Measurements from ENCODE around the gene RALGPS2. TPM values are rescaled to one million over a fixed set of nuclear protein-coding genes. Genes with fewer than 3 reads are reported as not detected.

RALGPS2 gene
- total and polyA plus RNA-seq, 2 of the 8 experiments (the other 6 are each of a cell fraction or from before 2014, with no cell fraction given), result 6.7 to 38.0 TPM

DNA sequence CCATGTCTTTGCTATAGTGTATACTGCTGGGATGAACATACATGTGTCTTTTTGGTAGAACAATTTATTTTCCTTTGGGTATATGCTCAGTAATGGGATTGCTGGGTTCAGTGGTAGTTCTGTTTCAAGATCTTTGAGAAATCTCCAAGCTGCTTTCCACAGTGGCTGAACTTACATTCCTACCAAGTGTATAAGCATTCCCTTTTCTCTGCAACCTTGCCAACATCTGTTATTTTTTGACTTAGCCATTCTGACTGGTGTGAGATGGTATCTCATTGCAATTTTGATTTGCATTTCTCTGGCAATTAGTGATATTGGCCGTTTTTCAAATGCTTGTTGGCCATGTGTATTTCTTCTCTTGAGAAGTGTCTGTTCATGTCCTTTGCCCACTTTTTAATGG lies 183.3 kb downstream of the RALGPS2 start (continued):
- TF ChIP-seq, protein P1, sequence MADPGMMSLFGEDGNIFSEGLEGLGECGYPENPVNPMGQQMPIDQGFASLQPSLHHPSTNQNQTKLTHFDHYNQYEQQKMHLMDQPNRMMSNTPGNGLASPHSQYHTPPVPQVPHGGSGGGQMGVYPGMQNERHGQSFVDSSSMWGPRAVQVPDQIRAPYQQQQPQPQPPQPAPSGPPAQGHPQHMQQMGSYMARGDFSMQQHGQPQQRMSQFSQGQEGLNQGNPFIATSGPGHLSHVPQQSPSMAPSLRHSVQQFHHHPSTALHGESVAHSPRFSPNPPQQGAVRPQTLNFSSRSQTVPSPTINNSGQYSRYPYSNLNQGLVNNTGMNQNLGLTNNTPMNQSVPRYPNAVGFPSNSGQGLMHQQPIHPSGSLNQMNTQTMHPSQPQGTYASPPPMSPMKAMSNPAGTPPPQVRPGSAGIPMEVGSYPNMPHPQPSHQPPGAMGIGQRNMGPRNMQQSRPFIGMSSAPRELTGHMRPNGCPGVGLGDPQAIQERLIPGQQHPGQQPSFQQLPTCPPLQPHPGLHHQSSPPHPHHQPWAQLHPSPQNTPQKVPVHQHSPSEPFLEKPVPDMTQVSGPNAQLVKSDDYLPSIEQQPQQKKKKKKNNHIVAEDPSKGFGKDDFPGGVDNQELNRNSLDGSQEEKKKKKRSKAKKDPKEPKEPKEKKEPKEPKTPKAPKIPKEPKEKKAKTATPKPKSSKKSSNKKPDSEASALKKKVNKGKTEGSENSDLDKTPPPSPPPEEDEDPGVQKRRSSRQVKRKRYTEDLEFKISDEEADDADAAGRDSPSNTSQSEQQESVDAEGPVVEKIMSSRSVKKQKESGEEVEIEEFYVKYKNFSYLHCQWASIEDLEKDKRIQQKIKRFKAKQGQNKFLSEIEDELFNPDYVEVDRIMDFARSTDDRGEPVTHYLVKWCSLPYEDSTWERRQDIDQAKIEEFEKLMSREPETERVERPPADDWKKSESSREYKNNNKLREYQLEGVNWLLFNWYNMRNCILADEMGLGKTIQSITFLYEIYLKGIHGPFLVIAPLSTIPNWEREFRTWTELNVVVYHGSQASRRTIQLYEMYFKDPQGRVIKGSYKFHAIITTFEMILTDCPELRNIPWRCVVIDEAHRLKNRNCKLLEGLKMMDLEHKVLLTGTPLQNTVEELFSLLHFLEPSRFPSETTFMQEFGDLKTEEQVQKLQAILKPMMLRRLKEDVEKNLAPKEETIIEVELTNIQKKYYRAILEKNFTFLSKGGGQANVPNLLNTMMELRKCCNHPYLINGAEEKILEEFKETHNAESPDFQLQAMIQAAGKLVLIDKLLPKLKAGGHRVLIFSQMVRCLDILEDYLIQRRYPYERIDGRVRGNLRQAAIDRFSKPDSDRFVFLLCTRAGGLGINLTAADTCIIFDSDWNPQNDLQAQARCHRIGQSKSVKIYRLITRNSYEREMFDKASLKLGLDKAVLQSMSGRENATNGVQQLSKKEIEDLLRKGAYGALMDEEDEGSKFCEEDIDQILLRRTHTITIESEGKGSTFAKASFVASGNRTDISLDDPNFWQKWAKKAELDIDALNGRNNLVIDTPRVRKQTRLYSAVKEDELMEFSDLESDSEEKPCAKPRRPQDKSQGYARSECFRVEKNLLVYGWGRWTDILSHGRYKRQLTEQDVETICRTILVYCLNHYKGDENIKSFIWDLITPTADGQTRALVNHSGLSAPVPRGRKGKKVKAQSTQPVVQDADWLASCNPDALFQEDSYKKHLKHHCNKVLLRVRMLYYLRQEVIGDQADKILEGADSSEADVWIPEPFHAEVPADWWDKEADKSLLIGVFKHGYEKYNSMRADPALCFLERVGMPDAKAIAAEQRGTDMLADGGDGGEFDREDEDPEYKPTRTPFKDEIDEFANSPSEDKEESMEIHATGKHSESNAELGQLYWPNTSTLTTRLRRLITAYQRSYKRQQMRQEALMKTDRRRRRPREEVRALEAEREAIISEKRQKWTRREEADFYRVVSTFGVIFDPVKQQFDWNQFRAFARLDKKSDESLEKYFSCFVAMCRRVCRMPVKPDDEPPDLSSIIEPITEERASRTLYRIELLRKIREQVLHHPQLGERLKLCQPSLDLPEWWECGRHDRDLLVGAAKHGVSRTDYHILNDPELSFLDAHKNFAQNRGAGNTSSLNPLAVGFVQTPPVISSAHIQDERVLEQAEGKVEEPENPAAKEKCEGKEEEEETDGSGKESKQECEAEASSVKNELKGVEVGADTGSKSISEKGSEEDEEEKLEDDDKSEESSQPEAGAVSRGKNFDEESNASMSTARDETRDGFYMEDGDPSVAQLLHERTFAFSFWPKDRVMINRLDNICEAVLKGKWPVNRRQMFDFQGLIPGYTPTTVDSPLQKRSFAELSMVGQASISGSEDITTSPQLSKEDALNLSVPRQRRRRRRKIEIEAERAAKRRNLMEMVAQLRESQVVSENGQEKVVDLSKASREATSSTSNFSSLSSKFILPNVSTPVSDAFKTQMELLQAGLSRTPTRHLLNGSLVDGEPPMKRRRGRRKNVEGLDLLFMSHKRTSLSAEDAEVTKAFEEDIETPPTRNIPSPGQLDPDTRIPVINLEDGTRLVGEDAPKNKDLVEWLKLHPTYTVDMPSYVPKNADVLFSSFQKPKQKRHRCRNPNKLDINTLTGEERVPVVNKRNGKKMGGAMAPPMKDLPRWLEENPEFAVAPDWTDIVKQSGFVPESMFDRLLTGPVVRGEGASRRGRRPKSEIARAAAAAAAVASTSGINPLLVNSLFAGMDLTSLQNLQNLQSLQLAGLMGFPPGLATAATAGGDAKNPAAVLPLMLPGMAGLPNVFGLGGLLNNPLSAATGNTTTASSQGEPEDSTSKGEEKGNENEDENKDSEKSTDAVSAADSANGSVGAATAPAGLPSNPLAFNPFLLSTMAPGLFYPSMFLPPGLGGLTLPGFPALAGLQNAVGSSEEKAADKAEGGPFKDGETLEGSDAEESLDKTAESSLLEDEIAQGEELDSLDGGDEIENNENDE (IDR thresholded peaks at IDR 0.05; ENCODE audit: insufficient replicate concordance, low read length), result no peak
- TF ChIP-seq, protein P2, sequence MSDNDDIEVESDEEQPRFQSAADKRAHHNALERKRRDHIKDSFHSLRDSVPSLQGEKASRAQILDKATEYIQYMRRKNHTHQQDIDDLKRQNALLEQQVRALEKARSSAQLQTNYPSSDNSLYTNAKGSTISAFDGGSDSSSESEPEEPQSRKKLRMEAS (IDR thresholded peaks at IDR 0.05), result no peak
- TF ChIP-seq PHF8 (conservative IDR thresholded peaks at IDR 0.05; ENCODE audit: low read depth, low read length) (no peak), SP1 (IDR thresholded peaks at IDR 0.05; ENCODE audit: low read depth, low read length) (no peak), SP4 (IDR thresholded peaks at IDR 0.05; ENCODE audit: low read length) (no peak)
- TF ChIP-seq, protein P3, sequence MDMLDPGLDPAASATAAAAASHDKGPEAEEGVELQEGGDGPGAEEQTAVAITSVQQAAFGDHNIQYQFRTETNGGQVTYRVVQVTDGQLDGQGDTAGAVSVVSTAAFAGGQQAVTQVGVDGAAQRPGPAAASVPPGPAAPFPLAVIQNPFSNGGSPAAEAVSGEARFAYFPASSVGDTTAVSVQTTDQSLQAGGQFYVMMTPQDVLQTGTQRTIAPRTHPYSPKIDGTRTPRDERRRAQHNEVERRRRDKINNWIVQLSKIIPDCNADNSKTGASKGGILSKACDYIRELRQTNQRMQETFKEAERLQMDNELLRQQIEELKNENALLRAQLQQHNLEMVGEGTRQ (IDR thresholded peaks at IDR 0.05; ENCODE audit: low read length), result no peak
- TF ChIP-seq, protein P4, sequence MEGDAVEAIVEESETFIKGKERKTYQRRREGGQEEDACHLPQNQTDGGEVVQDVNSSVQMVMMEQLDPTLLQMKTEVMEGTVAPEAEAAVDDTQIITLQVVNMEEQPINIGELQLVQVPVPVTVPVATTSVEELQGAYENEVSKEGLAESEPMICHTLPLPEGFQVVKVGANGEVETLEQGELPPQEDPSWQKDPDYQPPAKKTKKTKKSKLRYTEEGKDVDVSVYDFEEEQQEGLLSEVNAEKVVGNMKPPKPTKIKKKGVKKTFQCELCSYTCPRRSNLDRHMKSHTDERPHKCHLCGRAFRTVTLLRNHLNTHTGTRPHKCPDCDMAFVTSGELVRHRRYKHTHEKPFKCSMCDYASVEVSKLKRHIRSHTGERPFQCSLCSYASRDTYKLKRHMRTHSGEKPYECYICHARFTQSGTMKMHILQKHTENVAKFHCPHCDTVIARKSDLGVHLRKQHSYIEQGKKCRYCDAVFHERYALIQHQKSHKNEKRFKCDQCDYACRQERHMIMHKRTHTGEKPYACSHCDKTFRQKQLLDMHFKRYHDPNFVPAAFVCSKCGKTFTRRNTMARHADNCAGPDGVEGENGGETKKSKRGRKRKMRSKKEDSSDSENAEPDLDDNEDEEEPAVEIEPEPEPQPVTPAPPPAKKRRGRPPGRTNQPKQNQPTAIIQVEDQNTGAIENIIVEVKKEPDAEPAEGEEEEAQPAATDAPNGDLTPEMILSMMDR (IDR thresholded peaks at IDR 0.05; ENCODE audit: control extremely low read depth in 1 of 3, insufficient read depth in 1 of 3, low read depth in 1 of 3, low read length in 3 of 3), result no peak
